ENCODE data around the gene ZNF718.
"Not testable (repeated sequence)": the region's sequence is repeated elsewhere in the genome, so short reads cannot be mapped to it uniquely, and the experiment has no call there.

Gene ZNF718

DNA sequence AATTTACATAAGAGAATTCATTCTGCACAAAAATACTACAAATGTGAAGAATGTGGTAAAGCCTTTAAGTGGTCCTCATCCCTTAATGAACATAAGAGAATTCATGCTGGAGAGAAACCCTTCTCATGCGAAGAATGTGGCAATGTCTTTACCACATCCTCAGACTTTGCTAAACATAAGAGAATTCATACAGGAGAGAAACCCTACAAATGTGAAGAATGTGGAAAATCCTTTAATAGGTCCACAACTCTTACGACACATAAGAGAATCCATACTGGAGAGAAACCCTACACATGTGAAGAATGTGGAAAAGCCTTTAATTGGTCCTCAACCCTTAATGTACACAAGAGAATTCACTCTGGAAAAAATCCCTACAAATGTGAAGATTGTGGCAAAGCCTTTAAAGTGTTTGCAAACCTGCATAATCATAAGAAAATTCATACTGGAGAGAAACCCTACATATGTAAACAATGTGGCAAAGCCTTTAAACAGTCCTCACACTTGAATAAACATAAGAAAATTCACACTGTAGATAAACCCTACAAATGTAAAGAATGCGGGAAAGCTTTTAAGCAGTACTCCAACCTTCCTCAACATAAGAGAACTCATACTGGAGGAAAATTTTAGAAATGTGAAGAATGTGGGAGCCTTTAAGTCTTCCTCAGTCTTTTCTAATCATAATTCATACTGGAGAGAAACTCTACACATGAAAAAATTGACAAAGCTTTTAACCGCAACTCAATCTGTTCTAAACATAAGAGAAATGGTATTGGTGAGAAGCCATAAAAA is 37.4 kb downstream of the ZNF718 start:
- no peak for DNase-seq (ENCODE audit: low read depth in 2 of 2)

DNA sequence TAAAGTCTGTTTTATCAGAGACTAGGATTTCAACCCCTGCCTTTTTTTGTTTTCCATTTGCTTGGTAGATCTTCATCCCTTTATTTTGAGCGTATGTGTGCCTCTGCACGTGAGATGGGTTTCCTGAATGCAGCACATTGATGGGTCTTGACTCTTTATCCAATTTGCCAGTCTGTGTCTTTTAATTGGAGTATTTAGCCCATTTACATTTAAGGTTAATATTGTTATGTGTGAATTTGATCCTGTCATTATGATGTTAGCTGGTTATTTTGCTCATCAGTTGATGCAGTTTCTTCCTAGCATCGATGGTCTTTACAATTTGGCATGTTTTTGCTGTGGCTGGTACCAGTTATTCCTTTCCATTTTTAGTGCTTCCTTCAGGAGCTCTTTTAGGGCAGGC is 45.3 kb downstream of the ZNF718 start:
- not testable (repeated sequence) for DNase-seq (ENCODE audit: low read depth in 2 of 2)

DNA sequence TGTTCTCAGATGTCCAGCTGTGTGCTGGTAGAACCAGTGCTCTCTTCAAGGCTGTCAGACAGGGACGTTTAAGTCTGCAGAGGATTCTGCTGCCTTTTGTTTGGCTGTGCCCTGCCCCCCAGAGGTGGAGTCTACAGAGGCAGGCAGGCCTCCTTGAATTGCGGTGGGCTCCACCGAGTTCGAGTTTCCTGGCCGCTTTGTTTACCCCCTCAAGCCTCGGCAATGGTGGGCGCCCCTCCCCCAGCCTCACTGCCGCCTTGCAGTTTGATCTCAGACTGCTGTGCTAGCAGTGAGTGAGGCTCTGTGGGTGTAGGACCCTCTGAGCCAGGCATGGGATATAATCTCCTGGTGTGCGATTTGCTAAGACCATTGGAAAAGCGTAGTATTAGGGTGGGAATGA is 47.0 kb downstream of the ZNF718 start:
- not testable (repeated sequence) for DNase-seq (ENCODE audit: low read depth in 2 of 2)

DNA sequence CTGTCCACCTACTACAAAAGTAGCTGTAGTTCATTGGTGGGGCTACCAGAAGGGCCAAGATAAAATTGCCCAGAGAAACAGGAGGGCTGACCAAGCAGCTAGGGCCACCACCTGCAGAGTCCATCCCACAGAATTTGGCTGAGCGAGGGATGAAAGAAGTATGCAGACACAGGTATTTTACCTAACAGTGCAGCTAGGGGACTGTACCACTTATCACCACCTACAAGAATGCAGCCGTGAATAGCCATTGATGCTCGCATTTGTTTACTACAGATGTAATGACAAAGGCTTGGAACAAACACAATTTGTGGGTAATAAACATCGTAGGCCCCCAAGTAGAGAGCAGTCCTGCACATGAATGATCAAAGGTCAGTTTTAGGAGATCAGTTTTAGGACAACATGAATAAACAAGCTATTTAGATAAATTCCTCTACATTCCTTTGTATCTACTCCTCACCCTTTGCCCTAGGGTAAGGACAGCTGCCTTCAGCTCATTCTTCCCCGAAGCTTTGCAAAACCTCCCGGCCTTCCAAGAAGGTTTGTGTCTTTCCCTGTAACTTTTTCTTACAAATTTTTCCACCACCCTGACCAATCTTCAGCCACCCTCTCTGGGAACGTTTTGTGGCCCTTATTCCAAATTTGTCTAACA is 49.5 kb downstream of the ZNF718 start:
- no peak for DNase-seq (ENCODE audit: low read depth in 2 of 2)

DNA sequence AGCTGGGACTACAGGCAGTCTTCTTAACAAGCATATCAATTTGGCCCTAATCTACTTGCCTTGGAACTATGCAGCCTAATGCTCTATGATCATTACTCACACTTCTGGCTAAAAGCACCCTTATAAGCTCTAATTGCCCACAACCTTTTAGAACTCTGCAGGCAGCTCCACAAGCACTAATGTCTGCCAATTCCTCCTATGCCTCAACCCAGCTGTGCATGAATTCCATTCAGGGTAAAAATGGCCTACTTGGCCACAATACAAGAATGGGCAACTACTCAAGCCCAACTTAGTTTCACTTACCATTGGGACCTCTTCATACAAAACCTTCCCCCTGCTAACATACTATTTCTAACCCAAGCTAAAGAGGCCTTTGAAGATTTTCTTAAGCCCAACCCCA is 51.7 kb downstream of the ZNF718 start:
- DNase-seq (ENCODE audit: low read depth in 2 of 2), result no peak

DNA sequence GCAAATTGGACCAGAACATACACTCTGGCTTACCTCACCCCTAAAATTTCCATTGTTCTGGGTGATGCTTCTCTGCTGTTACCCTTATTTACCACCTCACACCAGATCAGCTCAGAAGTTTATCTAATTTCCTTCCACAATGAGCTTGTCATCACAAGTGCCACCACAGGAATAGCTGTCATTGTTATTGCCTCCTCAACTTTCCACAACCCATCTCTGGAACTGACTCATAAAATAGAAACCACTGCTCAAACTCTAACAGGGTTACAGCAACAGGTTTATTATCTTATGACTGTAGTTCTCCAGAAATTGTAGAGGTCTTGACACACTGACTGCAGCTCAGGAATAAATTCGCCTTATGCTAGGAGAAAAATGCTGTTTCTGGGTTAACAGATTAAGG is 52.7 kb downstream of the ZNF718 start:
- no peak for DNase-seq (ENCODE audit: low read depth in 2 of 2)

DNA sequence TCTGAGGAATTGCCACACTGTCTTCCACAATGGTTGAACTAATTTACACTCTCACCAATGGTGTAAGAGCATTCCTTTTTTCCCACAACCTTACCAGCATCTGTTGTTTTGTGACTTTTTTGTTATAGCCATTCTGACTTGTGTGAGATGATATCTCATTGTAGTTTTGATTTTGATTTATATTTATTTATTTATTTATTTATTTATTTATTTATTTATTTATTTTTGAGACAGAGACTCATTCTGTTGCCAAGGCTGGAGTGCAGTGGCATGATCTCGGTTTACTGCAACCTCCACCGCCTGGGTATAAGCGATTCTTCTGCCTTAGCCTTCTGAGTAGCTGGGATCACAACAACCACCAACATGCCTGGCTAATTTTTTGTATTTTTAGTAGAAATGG is 57.9 kb downstream of the ZNF718 start:
- DNase-seq (ENCODE audit: low read depth in 2 of 2), result not testable (repeated sequence)

DNA sequence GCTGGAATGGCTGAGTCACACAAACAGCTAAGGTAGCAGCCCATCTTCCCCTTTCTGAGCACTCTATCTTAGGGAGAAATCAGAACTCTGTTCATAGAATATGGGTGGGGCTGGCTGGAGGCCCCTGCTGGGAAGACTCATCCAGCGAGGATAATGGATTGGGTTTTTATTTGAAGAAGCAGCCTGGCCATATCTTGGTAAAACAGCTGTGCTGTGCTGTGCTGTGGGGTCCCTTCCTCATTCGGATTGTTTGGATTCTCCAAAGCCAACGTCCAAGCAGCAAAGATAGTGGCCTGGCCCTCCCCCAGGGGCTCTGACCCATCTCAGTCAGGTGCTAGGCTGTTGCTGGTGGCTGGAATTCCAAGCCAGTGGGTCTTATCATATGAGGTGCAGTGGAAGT is 63.8 kb downstream of the ZNF718 start:
- DNase-seq (ENCODE audit: low read depth in 2 of 2), result no peak

DNA sequence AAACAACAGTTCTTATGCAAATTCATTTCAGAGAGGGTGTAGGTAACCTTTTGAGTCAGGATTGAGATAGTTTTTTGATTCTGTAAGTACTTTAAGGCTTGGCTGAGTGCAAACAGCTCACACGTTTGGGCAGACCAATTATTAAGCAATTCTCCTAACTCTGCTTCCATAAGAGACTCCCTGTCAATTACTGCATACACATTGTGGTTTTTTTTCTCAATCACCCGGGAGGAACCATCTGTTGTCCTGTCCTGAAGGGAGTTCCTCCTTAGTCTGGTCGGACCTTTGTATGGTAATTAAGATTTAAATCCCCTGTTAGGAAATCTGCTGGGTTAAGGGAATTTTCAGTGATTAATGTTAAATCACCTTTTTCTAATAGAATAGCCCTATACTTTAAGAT is 70.9 kb downstream of the ZNF718 start:
- DNase-seq (ENCODE audit: low read depth in 2 of 2), result not testable (repeated sequence)

DNA sequence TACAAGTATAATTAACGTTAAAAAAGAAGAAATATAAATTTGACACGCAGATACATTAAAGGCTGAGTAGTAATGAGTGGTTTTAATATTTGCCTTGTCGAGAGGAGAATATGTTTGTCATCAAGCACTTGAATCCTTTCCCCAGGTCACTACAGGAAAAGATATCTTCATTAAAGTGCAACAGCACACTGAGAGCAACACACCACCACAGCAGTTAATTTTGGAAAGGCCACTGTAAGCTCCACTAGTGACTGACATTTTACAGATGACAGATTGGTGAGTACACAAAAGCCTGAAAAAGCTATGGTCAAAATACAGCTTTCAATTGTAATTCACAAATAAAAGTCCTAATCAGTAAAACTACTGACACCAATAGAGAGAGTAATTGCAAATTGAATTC is 76.6 kb downstream of the ZNF718 start:
- DNase-seq (ENCODE audit: low read depth in 2 of 2), result no peak

DNA sequence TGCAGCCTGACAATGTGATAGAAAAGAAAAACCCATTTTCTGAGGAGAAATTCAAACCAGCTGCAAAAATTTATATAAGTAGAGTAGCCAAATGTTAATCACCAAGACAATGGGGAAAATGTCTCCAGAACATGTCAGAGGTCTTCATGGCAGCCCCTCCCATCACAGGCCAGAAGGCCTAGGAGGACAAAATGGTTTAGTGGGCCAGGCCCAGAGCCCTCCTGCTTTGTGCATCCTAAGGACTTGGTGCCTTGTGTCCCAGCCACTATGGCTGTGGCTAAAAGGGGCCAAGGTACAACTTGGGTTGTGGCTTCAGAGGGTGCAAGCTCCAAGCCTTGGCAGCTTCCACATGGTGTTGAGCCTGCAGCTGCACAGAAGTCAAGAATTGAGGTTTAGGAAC is 78.5 kb downstream of the ZNF718 start:
- DNase-seq (ENCODE audit: low read depth in 2 of 2), result not testable (repeated sequence)

DNA sequence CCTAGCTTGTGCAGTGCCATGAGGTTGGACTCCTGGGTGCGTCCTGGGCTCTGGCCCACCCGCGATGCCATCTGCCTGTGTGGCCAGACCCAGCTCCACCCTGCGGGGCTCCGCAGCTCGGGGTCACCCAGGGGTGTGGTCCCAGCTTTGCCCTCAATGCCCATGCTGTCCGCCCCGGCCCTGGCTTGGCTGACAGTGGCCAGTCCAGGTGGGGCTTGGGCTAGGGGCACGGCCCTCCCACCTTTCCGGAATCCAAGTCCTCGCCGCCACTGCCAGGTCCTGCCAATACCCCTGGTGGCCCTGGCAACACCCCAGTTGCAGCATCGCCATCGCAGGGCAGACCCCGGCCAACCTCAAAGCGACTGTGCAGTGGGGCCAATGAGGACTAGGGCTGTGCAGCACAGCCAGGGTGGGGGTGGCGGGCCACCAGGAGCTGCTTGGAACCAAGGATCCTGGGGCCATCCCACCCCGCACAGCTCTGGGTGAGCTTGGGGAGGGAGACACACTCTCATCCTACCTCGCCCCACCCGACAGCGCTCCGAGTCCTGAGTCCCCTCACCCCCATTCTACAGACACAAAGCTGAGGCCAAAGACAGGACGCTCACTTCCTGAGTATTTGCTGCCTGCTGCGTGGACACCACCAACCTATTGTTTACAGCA is 80.9 kb downstream of the ZNF718 start:
- no peak for DNase-seq (ENCODE audit: low read depth in 2 of 2)

DNA sequence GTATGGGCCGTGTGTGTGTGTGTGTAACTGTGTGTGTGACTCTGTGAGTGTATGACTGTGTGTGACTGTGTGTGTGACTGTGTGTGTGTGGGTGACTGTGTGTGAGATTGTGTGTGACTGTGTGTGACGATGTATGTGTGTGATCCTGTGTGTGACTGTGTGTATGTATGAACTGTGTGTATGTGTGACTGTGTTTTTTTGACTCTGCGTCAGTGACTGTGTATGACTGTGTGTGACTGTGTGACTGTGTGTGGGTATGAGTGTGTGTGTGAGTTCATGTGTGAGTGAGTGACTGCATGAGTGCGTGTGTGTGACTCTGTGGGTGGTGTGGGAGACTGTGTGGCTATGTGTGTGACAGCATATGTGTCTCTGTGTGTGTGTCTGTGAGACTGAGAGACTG is 81.8 kb downstream of the ZNF718 start:
- DNase-seq (ENCODE audit: low read depth in 2 of 2), result no peak

DNA sequence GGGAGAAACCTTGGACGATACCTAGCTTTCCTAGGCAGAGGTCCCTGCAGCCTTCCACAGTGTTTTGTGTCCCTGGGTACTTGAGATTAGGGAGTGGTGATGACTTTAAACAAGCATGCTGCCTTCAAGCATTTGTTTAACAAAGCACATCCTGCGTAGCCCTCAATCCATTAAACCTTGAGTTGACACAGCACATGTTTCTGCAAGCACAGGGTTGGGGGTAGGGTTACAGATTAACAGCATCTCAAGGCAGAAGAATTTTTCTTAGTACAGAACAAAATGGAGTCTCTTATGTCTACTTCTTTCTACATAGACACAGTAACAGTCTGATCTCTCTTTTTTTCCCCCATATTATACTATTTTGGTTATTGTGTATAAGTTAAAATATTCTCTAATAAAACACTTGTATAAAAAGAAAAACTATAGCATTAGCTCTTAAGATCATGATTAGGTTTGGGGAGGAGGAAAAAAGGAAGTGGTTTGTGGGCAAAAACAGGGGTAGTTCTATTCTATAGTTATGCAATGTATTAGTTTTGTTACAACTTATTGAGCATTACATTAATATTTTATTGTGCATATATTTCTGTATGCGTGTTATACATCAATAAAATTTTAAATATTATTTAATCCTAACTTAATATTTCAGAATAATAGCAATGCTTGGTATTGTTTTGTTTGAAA is 84.3 kb downstream of the ZNF718 start:
- DNase-seq (ENCODE audit: low read depth in 2 of 2), result not testable (repeated sequence)

DNA sequence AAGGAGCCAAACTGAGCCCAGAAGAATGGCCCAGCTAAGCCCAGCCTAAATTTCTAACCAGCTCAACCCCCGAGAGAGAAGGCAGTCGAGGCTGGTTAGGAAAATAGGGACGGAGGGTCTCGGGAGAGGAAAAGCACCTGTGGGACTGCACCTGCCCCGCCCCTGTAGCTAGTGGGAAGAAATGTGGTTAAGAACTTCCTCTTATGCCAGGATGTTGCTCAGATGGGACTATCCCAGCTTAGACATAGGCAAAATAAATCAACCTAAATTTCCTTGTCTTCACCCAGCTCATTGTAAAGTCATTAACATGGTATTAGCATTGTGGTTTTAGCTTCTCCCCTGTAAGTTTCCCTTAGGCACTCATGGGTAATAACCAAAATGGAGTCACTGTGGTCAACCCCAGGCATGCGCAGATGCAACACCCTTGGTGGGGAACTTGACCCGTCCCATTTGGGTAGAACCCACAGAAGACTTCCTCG is 86.8 kb downstream of the ZNF718 start:
- DNase-seq (ENCODE audit: low read depth in 2 of 2), result no peak

DNA sequence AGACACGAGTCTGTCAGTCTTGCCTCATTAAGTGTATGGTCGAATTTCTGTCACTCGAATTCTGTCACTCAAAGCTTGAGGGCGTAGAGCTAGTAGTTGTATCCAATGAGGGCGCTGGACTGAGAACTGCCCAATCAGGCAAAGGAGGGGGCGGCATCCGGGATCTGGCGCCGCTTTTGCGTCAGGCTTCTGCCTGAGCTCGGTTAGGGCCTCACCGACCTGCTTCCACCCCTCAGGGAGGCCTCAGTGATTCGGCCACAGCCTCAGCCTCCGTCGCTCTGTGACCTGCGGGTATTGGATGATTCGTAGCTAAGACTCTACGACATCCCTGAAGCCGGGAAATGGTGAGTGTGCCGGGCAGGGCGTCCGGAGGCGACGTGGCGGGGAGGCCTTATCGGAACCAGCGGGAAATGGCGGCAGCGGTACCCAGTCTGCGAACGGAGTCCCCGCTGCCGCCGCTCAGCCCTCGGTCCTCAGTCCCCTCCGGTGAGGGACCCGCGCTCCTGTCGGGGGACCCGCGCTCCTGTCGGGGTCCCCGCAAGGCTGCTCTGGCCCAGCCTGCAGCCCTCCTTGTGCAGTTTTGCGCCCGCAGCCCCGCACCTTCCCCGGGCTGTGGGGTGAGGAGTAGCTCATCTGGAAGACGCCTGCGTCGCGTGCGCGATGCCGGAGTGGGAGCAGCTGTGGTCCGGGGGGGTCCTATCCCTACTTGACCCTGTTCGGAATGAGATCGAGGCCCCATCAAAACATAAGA is 88.3 kb downstream of the ZNF718 start:
- DNase-seq (ENCODE audit: low read depth in 2 of 2), result no peak

DNA sequence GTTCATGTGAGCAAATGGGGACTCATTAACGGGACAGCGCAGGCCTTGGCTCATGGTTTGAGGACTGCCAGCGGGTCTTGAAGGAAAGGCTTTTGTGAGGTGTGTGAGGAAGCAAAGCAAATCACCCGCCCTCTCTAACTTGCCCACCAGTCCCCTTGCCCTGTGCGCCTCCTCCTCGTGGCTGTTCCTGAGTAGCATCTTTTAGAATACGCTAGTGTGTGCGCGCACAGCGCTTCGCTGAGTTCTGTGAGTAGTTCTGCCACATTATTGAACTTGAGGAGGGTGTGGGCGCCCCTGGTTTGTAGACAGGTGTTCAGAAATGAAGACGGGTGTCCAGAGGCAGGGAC is 88.9 kb downstream of the ZNF718 start:
- not testable (repeated sequence) for DNase-seq (ENCODE audit: low read depth in 2 of 2)

All from stimulated activated CD4-positive, alpha-beta T cell treated with anti-CD3 and anti-CD28 coated beads, Interleukin-1b, Interleukin-23, amount 100 ng/mL, for 1 hour (primary cell).